Smooth muscle cell (in vitro differentiated cells): ENCODE results near the gene SPDEF. TPM values are rescaled to one million over a fixed set of nuclear protein-coding genes. Genes with fewer than 3 reads are reported as not detected.

Experiments
- DNase-seq: peaks from one replicate; lab custom pipeline; 2025; ENCODE audit not compliant: unreplicated experiment; lab: John Stamatoyannopoulos, UW
- H2AFZ ChIP-seq: fragments of 200-600 bp; sonication (generic); 2 replicates; pipeline ENCODE4 v1.6.0; 2016; ENCODE audit warnings: antibody characterized with exemption, low read depth, mild to moderate bottlenecking
- H3F3A ChIP-seq: fragments of 200-600 bp; sonication (generic); 2 replicates; pipeline ENCODE4 v1.6.0; 2017; ENCODE audit warnings: antibody characterized with exemption, low read depth
- H3K27ac ChIP-seq: fragments of 200-600 bp; sonication (generic); 2 replicates; pipeline ENCODE4 v1.5.1; 2016; ENCODE audit warnings: low read depth, mild to moderate bottlenecking
- H3K27me3 ChIP-seq: fragments of 200-600 bp; sonication (generic); 2 replicates; pipeline ENCODE4 v1.6.1; 2016; ENCODE audit warnings: low read depth, mild to moderate bottlenecking
- H3K36me3 ChIP-seq: fragments of 200-600 bp; sonication (generic); 2 replicates; pipeline ENCODE4 v1.5.1; 2016; ENCODE audit warnings: low read depth
- H3K4me1 ChIP-seq: fragments of 200-600 bp; sonication (generic); 2 replicates; pipeline ENCODE4 v1.5.1; 2016; ENCODE audit warnings: low read depth
- H3K4me2 ChIP-seq: fragments of 200-600 bp; sonication (generic); 2 replicates; pipeline ENCODE4 v1.6.0; 2016; ENCODE audit warnings: mild to moderate bottlenecking
- H3K4me3 ChIP-seq: fragments of 200-600 bp; sonication (generic); 2 replicates; pipeline ENCODE4 v1.5.1; 2016; ENCODE audit warnings: mild to moderate bottlenecking
- H3K79me2 ChIP-seq: fragments of 200-600 bp; sonication (generic); 2 replicates; pipeline ENCODE4 v1.6.0; 2016; ENCODE audit warnings: low read depth, mild to moderate bottlenecking
- H3K9ac ChIP-seq: fragments of 200-600 bp; sonication (generic); 2 replicates; pipeline ENCODE4 v1.6.0; 2016; ENCODE audit warnings: low read depth
- H3K9me3 ChIP-seq: fragments of 200-600 bp; sonication (generic); replicated peaks from 2 replicates; pipeline ENCODE4 v1.5.1; 2016; ENCODE audit warnings: low read depth
- H4K20me1 ChIP-seq: fragments of 200-600 bp; sonication (generic); 2 replicates; pipeline ENCODE4 v1.6.0; 2016; ENCODE audit warnings: low read depth
- WGBS: methylation state at CpG from one replicate; pipeline ENCODE4 v1.1.7; 2016; ENCODE audit warnings: low lambda C conversion rate; 5-methylcytosine and 5-hydroxymethylcytosine counted together
- polyA plus RNA-seq: library from polyadenylated mRNA; unstranded; fragments of >200 nt; fragmentation: Nextera tagmentation; extraction: Ambion mirVana; gene quantifications from 2 replicates; pipeline ENCODE4 v1.2.1, GENCODE V29; 2016
- total RNA-seq: library from RNA; depleted of rRNA; stranded (reverse); fragments of >200 nt; gene quantifications from 2 replicates; pipeline ENCODE4 v1.2.3, GENCODE V29; 2014
- TF ChIP-seq, protein P1 (sequence below): fragments of 200-600 bp; sonication (generic); IDR thresholded peaks from 2 replicates; pipeline ENCODE4 v1.5.1; 2017; ENCODE audit warnings: borderline replicate concordance, mild to moderate bottlenecking, antibody characterized with exemption; ENCODE audit not compliant: insufficient read depth, poor library complexity, severe bottlenecking

Gene SPDEF
- total and polyA plus RNA-seq, 2 experiments from 2014 or later: 0.16 TPM; not detected in 1

DNA sequence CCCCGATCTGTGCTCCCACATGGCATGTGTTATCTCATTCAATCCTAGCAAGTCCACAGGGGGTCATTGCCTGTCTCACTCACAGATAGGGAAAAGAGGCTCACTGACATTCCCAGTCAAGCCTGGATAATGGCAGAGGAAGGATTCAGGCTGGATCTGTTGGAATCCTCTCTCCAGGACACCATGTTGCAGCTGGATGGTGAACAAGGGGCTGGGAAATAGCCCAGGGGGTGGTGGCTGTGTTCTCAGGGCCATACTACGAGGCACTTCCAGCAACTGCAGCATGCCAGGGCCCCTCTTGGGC, 5.0 kb upstream of the SPDEF start:
- Histone ChIP-seq H2AFZ (no peak overlapping the region), H3K4me2 (no peak overlapping the region)
- WGBS: 93% methylated on average over 2 of the region's 2 CpGs

DNA sequence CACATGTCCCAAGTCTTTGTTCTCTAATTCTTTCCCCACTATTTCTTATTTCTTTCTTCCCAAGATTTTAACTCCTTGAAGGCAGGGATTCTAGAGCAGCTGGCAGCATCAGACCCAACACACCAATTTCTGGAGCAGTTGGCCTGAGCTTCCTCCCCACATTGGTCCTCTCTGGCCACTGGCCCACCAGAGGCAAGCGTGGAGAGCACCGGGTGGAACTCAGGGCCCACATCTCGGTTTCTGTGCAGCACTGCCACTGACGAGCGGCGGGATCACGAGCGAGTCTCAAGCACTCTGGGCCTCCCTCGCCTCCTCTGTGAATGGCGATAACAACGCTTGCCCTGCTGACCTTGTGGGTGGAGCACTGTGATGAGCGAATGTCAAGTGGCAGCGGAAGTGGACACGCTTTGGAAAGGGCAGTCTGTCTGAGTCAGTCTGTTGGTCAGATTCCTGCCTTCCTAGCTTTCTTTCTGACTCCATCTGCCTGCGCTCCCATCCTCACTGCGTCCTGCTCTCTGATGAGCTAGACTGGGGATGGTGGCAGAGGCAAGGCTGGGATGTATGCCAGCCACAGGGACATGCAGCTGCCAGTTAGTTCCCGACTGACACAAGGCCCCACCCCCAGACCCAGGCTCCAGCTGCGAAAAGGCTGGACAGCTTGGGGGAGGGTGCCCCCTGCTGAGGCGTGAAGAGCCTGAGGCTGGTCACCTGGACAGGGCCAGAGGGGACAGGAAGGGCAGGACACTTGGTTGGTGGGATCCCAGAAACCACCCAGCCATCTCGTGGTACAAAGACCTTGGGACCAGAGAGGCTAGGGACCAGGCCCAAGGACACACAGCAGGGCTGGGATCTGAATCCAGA, 4.5 kb upstream of the SPDEF start:
- Histone ChIP-seq H3K79me2 (no peaks in the 10 kb centered on the region), H4K20me1 (no peaks in the 10 kb centered on the region), H3K36me3 (no peaks in the 10 kb centered on the region), H2AFZ (no peak overlapping the region), H3F3A (no peaks in the 10 kb centered on the region), H3K4me1 (no peaks in the 10 kb centered on the region), H3K9me3 (no peaks in the 10 kb centered on the region), H3K4me3 (no peak overlapping the region), H3K9ac (no peak overlapping the region), H3K4me2 (no peak overlapping the region), H3K27me3 (no peaks in the 10 kb centered on the region), H3K27ac (no peak overlapping the region)
- TF ChIP-seq, protein P1, sequence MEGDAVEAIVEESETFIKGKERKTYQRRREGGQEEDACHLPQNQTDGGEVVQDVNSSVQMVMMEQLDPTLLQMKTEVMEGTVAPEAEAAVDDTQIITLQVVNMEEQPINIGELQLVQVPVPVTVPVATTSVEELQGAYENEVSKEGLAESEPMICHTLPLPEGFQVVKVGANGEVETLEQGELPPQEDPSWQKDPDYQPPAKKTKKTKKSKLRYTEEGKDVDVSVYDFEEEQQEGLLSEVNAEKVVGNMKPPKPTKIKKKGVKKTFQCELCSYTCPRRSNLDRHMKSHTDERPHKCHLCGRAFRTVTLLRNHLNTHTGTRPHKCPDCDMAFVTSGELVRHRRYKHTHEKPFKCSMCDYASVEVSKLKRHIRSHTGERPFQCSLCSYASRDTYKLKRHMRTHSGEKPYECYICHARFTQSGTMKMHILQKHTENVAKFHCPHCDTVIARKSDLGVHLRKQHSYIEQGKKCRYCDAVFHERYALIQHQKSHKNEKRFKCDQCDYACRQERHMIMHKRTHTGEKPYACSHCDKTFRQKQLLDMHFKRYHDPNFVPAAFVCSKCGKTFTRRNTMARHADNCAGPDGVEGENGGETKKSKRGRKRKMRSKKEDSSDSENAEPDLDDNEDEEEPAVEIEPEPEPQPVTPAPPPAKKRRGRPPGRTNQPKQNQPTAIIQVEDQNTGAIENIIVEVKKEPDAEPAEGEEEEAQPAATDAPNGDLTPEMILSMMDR: no peak
- no peak for DNase-seq
- 65% methylated on average over 20 of the region's 20 CpGs for WGBS

More for the DNA sequence above, 5.0 kb upstream of the SPDEF start:
- Histone ChIP-seq H3K27ac (no peak overlapping the region), H3K4me1 (no peaks in the 10 kb centered on the region), H3K79me2 (no peaks in the 10 kb centered on the region), H3K36me3 (no peaks in the 10 kb centered on the region), H3F3A (no peaks in the 10 kb centered on the region), H3K9me3 (no peaks in the 10 kb centered on the region), H3K27me3 (no peaks in the 10 kb centered on the region), H3K4me3 (no peak overlapping the region), H3K9ac (no peak overlapping the region), H4K20me1 (no peaks in the 10 kb centered on the region)
- TF ChIP-seq, protein P1: no peak
- no peak for DNase-seq

DNA sequence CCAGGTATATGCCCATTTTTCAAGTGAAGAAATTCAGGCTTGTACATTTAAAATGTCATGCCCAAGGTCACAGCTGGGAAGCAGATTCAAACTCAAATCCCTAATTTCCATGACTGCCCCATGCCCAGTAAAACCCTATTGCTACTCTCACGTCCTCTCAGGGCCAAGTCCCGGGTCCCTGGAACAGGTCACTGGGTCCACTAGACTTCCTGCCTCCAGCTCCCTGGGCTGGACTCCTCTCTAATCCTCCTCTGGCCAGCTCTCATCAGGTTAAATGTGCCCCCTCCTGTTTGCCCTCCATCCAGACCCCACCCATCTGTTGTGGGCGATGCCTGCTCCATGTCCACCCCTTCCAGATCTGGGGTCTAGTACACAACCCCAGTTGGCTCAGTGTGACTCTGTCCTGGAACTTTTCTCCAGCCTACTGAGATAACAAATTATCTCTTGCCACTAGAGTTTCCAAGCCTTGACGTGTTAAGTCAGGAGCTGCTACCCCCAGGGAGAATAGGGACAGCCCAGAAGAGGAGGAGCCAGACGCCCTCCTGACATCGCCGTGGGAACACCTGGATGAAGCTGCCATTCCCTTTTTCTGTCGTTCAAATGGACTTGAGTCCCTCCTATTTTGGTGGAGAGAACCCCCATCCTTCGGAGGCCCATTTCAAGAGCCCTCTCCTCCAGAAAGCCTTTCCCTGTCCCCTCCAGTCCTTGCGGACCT, 3.7 kb upstream of the SPDEF start:
- Histone ChIP-seq H3K4me2 (no peak overlapping the region), H3K27ac (no peak overlapping the region), H3K4me3 (no peak overlapping the region), H3K36me3 (no peaks in the 10 kb centered on the region), H2AFZ (no peak overlapping the region), H3K79me2 (no peaks in the 10 kb centered on the region), H4K20me1 (no peaks in the 10 kb centered on the region), H3K9me3 (no peaks in the 10 kb centered on the region), H3F3A (no peaks in the 10 kb centered on the region), H3K9ac (no peak overlapping the region), H3K4me1 (no peaks in the 10 kb centered on the region), H3K27me3 (no peaks in the 10 kb centered on the region)
- 67% methylated on average over 10 of the region's 10 CpGs for WGBS
- no peak for DNase-seq
- TF ChIP-seq, protein P1: no peak
